GM23338 (cell line): ENCODE data around the gene DCANP1. TPM values are rescaled to one million over a fixed set of nuclear protein-coding genes. Genes with fewer than 3 reads are reported as not detected.

Experiments
- ATAC-seq: fragments of 200-7000 bp; cut with Tn5 transposase; 3 replicates; pipeline ENCODE4 v1.9.1; 2020
- DNase-seq: peaks from one replicate; pipeline ENCODE4 v3.0.0-alpha.2; 2015; ENCODE audit warnings: low spot score
- H2AFZ ChIP-seq: fragments of 200-600 bp; sonication (generic); 2 replicates; pipeline ENCODE4 v1.8.0; 2016; ENCODE audit warnings: antibody characterized with exemption, mild to moderate bottlenecking, moderate library complexity
- H3F3A ChIP-seq: fragments of 200-600 bp; sonication (generic); replicated peaks from 2 replicates; pipeline ENCODE4 v1.8.0; 2017; ENCODE audit warnings: antibody characterized with exemption, mixed run types, low read depth
- H3K27ac ChIP-seq: fragments of 200-600 bp; sonication (generic); 2 replicates; pipeline ENCODE4 v1.6.1; 2016; ENCODE audit warnings: low read depth
- H3K27me3 ChIP-seq: fragments of 200-600 bp; sonication (generic); 2 replicates; pipeline ENCODE4 v1.8.0; 2016; ENCODE audit warnings: mild to moderate bottlenecking, mixed run types, moderate library complexity; ENCODE audit not compliant: insufficient read depth
- H3K36me3 ChIP-seq: fragments of 200-600 bp; sonication (generic); 2 replicates; pipeline ENCODE4 v1.8.0; 2016; ENCODE audit warnings: mild to moderate bottlenecking; ENCODE audit not compliant: insufficient read depth
- H3K4me1 ChIP-seq: fragments of 200-600 bp; sonication (generic); 2 replicates; pipeline ENCODE4 v1.8.0; 2016; ENCODE audit warnings: mild to moderate bottlenecking, moderate library complexity; ENCODE audit not compliant: insufficient read depth
- H3K4me2 ChIP-seq: fragments of 200-600 bp; sonication (generic); 2 replicates; pipeline ENCODE4 v1.7.1; 2017; ENCODE audit warnings: mixed run types
- H3K4me3 ChIP-seq: fragments of 200-600 bp; sonication (generic); 2 replicates; pipeline ENCODE4 v1.6.1; 2016; ENCODE audit warnings: mixed run types
- H3K79me2 ChIP-seq: fragments of 200-600 bp; sonication (generic); replicated peaks from 2 replicates; pipeline ENCODE4 v1.8.0; 2017; ENCODE audit warnings: mild to moderate bottlenecking; ENCODE audit not compliant: insufficient read depth
- H3K9me2 ChIP-seq: fragments of 200-600 bp; sonication (generic); 2 replicates; pipeline ENCODE4 v1.8.0; 2017; ENCODE audit not compliant: insufficient read depth
- H4K20me1 ChIP-seq: fragments of 200-600 bp; sonication (generic); replicated peaks from 2 replicates; pipeline ENCODE4 v1.8.0; 2017; ENCODE audit warnings: mild to moderate bottlenecking; ENCODE audit not compliant: insufficient read depth
- H3K27ac Mint-ChIP-seq: 2 replicates; pipeline ENCODE4 v1.8.0; 2020; ENCODE audit warnings: inconsistent platforms, mild to moderate bottlenecking, moderate library complexity, mixed read lengths
- H3K27me3 Mint-ChIP-seq: 3 replicates; pipeline ENCODE4 v1.8.0; 2022; ENCODE audit warnings: low read depth, mild to moderate bottlenecking, moderate library complexity, mixed read lengths, inconsistent platforms; ENCODE audit not compliant: insufficient read depth, poor library complexity
- H3K36me3 Mint-ChIP-seq: 3 replicates; pipeline ENCODE4 v1.8.0; 2021; ENCODE audit warnings: low read depth, mild to moderate bottlenecking, inconsistent platforms, moderate library complexity, mixed read lengths
- H3K4me1 Mint-ChIP-seq: 3 replicates; pipeline ENCODE4 v1.8.0; 2020; ENCODE audit warnings: mild to moderate bottlenecking, inconsistent platforms, mixed read lengths
- H3K4me3 Mint-ChIP-seq: 3 replicates; pipeline ENCODE4 v1.8.0; 2021; ENCODE audit warnings: moderate library complexity, mild to moderate bottlenecking, inconsistent platforms, mixed read lengths
- H3K9me3 Mint-ChIP-seq: 3 replicates; pipeline ENCODE4 v1.8.0; 2020; ENCODE audit warnings: moderate library complexity, mild to moderate bottlenecking, inconsistent platforms, mixed read lengths
- NANOG ChIP-seq: IDR thresholded peaks from 2 replicates; pipeline ENCODE4 v1.6.1; 2016; ENCODE audit warnings: antibody characterized with exemption, borderline replicate concordance
- ZNF114 ChIP-seq: fragments of 250-450 bp; sonication (Bioruptor Pico); IDR thresholded peaks from 2 replicates; pipeline ENCODE4 v1.5.0; 2020; ENCODE audit warnings: mild to moderate bottlenecking, moderate library complexity
- ZNF331 ChIP-seq: fragments of 250-450 bp; sonication (Bioruptor Pico); IDR thresholded peaks from 2 replicates; pipeline ENCODE4 v1.5.0; 2020; ENCODE audit warnings: low read depth, mild to moderate bottlenecking, moderate library complexity
- polyA plus RNA-seq: library from polyadenylated mRNA; unstranded; fragments of >200 nt; fragmentation: Nextera tagmentation; extraction: Ambion mirVana; gene quantifications from 2 replicates; pipeline ENCODE4 v1.2.1, GENCODE V29; 2016
- total RNA-seq: library from RNA; depleted of rRNA; stranded (reverse); fragments of >200 nt; shearing (Covaris generic); gene quantifications from 2 replicates; pipeline ENCODE4 v1.2.3, GENCODE V29; 2014
- TF ChIP-seq, protein P1 (sequence below): IDR thresholded peaks from 2 replicates; pipeline ENCODE4 v1.6.1; 2016; ENCODE audit warnings: antibody characterized with exemption
- TF ChIP-seq, protein P2 (sequence below): fragments of 250-450 bp; sonication (Bioruptor Pico); IDR thresholded peaks from 2 replicates; pipeline ENCODE4 v1.5.0; 2020; ENCODE audit warnings: mild to moderate bottlenecking, moderate library complexity

Gene DCANP1
- total and polyA plus RNA-seq, 2 experiments from 2014 or later, result not detected

DNA sequence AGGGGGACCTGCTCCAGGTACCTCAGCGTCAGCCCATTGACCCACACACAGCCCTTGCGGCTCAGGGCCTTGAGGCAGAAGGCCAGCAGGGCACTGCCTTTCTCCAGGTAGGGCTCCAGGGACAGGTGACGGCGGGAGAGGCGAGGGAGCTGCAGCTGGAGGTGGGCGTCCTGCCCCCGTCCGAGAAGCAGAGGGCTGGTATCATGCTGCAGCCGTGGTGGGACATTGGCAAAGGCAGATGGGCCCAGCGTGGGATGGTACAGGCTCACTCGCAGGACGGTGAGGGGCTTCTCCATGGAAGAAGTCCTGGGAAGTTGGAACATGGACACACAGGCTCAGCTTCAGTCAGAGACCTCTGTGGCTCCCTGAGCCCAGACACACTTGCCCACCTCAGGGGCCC lies 2.5 kb upstream of the DCANP1 start:
- H3K36me3 ChIP-seq, result no peaks in the 10 kb centered on the region
- Mint-ChIP-seq H3K36me3 (no peaks in the 10 kb centered on the region), H3K9me3 (0 out of 3 replicates have a peak, but pooled peaks cover 3% of the 10 kb centered on the region), H3K4me1 (peaks cover 6% of the 10 kb centered on the region; the same call in 2 of the 3 replicates), H3K27me3 (peaks cover 5% of the 10 kb centered on the region), H3K4me3 (no peak overlapping the region), H3K27ac (no peak overlapping the region)
- no peak for TF ChIP-seq ZNF114
- TF ChIP-seq, protein P1, sequence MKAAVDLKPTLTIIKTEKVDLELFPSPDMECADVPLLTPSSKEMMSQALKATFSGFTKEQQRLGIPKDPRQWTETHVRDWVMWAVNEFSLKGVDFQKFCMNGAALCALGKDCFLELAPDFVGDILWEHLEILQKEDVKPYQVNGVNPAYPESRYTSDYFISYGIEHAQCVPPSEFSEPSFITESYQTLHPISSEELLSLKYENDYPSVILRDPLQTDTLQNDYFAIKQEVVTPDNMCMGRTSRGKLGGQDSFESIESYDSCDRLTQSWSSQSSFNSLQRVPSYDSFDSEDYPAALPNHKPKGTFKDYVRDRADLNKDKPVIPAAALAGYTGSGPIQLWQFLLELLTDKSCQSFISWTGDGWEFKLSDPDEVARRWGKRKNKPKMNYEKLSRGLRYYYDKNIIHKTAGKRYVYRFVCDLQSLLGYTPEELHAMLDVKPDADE, result no peak
- TF ChIP-seq ZNF331 (CRISPR knock-in tag), result no peak
- TF ChIP-seq, protein P2, sequence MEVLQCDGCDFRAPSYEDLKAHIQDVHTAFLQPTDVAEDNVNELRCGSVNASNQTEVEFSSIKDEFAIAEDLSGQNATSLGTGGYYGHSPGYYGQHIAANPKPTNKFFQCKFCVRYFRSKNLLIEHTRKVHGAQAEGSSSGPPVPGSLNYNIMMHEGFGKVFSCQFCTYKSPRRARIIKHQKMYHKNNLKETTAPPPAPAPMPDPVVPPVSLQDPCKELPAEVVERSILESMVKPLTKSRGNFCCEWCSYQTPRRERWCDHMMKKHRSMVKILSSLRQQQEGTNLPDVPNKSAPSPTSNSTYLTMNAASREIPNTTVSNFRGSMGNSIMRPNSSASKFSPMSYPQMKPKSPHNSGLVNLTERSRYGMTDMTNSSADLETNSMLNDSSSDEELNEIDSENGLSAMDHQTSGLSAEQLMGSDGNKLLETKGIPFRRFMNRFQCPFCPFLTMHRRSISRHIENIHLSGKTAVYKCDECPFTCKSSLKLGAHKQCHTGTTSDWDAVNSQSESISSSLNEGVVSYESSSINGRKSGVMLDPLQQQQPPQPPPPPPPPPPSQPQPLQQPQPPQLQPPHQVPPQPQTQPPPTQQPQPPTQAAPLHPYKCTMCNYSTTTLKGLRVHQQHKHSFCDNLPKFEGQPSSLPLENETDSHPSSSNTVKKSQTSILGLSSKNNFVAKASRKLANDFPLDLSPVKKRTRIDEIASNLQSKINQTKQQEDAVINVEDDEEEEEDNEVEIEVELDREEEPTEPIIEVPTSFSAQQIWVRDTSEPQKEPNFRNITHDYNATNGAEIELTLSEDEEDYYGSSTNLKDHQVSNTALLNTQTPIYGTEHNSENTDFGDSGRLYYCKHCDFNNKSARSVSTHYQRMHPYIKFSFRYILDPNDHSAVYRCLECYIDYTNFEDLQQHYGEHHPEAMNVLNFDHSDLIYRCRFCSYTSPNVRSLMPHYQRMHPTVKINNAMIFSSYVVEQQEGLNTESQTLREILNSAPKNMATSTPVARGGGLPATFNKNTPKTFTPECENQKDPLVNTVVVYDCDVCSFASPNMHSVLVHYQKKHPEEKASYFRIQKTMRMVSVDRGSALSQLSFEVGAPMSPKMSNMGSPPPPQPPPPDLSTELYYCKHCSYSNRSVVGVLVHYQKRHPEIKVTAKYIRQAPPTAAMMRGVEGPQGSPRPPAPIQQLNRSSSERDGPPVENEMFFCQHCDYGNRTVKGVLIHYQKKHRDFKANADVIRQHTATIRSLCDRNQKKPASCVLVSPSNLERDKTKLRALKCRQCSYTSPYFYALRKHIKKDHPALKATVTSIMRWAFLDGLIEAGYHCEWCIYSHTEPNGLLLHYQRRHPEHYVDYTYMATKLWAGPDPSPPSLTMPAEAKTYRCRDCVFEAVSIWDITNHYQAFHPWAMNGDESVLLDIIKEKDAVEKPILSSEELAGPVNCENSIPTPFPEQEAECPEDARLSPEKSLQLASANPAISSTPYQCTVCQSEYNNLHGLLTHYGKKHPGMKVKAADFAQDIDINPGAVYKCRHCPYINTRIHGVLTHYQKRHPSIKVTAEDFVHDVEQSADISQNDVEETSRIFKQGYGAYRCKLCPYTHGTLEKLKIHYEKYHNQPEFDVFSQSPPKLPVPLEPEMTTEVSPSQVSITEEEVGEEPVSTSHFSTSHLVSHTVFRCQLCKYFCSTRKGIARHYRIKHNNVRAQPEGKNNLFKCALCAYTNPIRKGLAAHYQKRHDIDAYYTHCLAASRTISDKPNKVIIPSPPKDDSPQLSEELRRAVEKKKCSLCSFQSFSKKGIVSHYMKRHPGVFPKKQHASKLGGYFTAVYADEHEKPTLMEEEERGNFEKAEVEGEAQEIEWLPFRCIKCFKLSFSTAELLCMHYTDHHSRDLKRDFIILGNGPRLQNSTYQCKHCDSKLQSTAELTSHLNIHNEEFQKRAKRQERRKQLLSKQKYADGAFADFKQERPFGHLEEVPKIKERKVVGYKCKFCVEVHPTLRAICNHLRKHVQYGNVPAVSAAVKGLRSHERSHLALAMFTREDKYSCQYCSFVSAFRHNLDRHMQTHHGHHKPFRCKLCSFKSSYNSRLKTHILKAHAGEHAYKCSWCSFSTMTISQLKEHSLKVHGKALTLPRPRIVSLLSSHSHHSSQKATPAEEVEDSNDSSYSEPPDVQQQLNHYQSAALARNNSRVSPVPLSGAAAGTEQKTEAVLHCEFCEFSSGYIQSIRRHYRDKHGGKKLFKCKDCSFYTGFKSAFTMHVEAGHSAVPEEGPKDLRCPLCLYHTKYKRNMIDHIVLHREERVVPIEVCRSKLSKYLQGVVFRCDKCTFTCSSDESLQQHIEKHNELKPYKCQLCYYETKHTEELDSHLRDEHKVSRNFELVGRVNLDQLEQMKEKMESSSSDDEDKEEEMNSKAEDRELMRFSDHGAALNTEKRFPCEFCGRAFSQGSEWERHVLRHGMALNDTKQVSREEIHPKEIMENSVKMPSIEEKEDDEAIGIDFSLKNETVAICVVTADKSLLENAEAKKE (CRISPR knock-in tag), result no peak
- no peak for TF ChIP-seq NANOG
- H4K20me1 ChIP-seq, result no peaks in the 10 kb centered on the region
- no peak overlapping the region for H2AFZ ChIP-seq
- H3K27me3 ChIP-seq, result no peaks in the 10 kb centered on the region
- no peak overlapping the region for H3K27ac ChIP-seq
- DNase-seq (no peak), ATAC-seq (no peak)
- no peak overlapping the region for H3K4me2 ChIP-seq
- H3F3A ChIP-seq, result no peaks in the 10 kb centered on the region
- H3K4me3 ChIP-seq, result no peak overlapping the region
- no peaks in the 10 kb centered on the region for H3K79me2 ChIP-seq
- H3K4me1 ChIP-seq, result no peaks in the 10 kb centered on the region
- no peaks in the 10 kb centered on the region for H3K9me2 ChIP-seq
